GM19438 (cell line): ENCODE data around the gene ACTN4.

Experiments
- ATAC-seq: cut with Tn5 transposase; IDR thresholded peaks from one replicate; pipeline ENCODE4 v1.9.1; 2021; ENCODE audit warnings: low read depth; ENCODE audit not compliant: unreplicated experiment

ACTN4 gene

DNA sequence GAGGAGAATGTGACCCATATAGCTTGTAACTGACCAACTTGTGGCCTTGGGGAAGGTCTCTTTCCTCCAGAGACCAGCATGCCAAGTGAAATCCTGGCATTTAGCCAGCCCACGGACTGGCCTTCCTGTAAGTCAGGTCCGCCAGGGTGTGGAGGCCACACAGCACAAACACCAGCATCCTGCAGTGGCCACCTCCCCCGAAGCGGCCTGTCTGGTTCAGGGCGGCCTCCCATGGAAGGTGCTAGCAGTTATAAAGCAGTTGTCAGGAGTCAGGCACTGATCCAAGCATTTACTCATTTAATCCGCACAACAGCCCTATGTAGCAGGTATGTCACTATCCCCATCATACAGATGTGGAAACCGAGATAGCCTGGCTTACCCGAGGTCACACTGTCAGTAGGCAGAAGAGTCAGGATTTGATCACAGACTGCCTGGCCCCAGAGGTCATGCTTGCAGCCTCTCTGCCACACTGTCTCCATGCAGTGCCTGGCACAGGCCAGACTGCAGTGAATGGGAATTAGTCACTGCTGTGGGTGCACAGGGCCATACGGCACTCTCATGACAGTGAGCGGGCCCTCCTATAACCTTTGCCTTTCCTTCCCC is 60.2 kb downstream of the ACTN4 start:
- ATAC-seq, result no peak

- no peak for ATAC-seq
Measured at GRCh38 chr19:38708413-38709024, 61.1 kb downstream of the ACTN4 start.

GRCh38 chr19:38709119-38709518 is 61.7 kb downstream of the ACTN4 start:
- no peak for ATAC-seq

DNA sequence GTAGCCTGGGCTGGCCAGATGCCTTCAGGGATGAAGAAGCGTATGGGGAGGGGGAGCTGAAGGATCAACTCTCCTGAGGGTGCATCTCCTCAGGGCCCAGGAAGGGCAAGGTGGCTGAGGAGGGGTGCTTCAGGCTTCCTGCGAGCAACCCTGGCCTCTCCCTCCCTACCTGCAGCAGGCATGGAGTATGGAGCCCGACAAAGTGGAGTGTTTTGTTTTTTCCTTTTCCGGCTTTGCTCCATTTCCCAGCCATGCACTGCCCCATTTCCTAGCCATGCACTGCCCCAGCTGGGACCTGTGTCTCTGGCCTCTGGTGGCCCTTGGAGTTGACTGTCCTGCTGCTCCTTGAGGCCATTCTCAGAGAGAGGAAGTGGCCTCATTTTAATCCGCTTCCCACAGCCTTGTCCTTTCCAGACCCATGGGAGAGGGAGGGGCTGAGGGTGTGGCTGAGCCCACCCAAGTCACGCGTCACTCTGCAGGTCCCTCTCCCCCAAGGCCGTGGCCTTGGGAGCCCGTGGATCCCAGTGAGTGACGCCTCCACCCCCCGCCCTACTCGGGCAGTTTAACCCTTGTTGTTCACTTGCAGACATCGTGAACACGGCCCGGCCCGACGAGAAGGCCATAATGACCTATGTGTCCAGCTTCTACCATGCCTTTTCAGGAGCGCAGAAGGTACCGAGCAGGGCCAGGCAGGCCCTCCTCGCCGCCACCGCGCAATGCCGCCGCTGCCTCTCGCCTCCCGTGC is 62.4 kb downstream of the ACTN4 start:
- ATAC-seq, result no peak

DNA sequence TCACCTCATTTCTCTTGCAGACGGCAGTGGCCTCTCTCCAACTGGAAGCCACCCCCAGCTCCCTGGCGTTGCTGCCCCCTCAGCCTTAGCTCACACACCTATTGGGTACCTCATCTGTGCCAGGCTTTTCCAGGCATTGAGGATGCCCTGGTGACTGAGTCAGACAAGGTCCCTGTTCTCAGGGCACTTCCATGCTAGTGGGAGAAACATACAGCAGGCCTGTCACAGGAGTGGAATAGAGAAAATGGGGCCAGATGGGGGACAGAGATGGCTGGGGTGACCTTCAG is 62.9 kb downstream of the ACTN4 start:
- no peak for ATAC-seq

GRCh38 chr19:38710928-38711725 is 63.7 kb downstream of the ACTN4 start:
- no peak for ATAC-seq

- no peak for ATAC-seq
Measured at GRCh38 chr19:38711726-38712153, 64.3 kb downstream of the ACTN4 start.

GRCh38 chr19:38712161-38712748 is 64.8 kb downstream of the ACTN4 start:
- ATAC-seq, result no peak

DNA sequence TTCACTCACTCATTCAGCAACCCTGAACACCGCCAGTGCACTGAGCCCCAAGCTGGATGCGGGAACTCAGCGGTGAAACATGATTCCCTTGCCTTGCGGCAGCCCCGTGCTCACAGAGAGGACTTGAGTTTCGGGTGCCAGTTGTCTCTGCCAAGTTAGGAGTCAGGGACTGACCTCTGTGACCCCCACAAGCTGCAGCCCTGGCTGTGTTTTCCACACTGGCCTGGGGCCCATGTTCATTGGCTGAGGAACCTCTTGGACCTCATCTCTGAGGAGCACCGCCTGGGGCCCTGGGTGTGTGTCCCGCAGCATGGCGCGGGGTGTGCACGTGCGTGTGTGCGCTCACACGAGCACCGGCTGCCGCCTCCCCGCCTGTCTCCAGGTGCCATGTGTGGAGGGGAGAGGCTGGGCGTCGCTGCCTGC is 65.8 kb downstream of the ACTN4 start:
- ATAC-seq, result no peak

DNA sequence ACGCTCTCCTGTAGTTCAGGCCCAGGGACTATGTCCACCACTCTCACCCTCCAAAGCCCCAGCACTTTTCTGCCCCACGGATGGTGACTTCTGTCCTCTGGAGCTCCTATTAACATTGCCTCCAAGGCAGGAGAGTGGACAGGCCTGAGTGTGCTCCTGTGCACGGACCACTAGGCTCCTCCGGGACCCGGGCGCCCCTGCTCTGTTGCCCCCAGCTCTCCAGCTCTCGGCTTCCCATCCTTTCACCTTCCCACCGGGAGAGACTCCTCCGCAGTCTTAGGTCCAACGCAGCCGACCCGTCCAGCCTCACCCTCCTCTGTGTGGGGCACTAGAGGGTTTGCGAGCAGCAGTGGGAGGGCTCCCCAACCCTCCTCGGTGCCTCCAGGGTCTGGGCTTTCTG is 66.4 kb downstream of the ACTN4 start:
- ATAC-seq, result no peak

- ATAC-seq, result no peak
Measured at GRCh38 chr19:38714354-38714778, 66.9 kb downstream of the ACTN4 start.

GRCh38 chr19:38715555-38715954 is 68.1 kb downstream of the ACTN4 start:
- no peak for ATAC-seq

GRCh38 chr19:38717051-38717450 is 69.6 kb downstream of the ACTN4 start:
- no peak for ATAC-seq

DNA sequence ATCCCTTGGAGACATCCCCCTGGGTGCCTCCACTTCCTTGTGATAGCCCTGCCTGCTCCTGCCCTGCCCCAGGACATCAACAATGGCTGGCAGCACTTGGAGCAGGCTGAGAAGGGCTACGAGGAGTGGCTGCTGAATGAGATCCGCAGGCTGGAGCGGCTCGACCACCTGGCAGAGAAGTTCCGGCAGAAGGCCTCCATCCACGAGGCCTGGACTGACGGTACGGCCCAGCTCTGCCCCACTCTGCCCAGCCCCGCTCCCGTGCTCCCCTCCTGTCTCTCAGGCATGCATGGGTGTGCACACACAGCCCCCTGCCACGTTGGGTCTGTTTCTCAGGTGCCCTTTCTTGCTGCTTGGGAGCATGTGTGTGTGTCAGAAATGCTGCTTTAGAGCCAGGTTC is 70.4 kb downstream of the ACTN4 start:
- no peak for ATAC-seq

DNA sequence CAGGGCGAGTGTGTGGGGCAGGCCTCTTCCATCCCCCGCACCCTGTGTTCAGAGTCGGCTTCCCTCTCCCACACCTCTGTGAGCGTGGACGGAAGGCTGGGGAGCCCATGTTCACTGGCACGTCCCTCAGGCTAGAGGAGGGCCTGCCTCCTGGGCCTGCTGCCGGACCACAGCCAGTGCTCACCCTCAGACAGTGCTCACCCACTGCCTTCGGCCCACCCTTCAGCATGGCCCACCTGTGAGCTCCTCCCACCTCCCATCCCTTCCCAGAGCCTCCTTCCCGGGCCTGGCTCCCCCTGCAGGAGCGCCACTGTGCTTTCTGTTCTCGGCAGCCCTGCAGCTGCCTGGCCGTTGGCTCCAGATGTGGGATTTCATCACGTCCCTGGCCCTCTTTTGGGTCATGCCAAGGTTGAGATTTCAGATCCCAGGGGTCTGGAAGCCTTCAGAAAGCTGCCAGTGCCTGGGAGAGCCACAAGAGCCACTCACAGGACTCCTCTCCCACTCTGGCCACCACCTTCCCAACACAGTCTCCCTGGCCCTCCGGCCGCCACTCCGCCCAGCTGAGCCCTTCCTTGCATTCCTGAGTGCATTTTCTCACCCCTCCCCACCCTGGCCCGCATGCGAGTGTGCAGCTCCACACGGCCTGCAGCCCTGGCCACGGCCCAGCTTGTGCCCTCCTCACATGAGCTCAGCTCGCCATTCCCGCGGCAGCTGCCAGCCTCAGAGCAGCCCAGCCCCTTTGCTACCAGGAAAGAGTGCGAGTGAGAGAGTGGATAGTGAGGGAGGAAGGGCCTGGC is 71.5 kb downstream of the ACTN4 start:
- ATAC-seq, result no peak

- ATAC-seq, result no peak
Measured at GRCh38 chr19:38719761-38720558, 72.5 kb downstream of the ACTN4 start.

GRCh38 chr19:38720559-38721236 is 73.2 kb downstream of the ACTN4 start:
- ATAC-seq, result no peak

DNA sequence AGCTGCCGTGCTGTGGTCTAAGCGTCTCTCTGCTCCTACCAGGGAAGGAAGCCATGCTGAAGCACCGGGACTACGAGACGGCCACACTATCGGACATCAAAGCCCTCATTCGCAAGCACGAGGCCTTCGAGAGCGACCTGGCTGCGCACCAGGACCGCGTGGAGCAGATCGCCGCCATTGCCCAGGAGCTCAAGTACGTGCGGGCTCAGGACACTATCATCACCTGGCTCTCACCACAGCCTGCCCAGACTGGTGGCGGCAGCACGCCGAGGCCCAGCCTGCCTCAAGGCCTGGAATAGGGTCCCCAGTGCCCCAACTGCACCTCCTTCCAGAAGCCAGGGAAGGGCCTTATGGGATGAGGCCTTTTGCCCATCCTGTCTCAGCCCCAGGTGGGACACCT is 74.0 kb downstream of the ACTN4 start:
- no peak for ATAC-seq
